ENCODE results near the gene SELENON.

SELENON gene

DNA sequence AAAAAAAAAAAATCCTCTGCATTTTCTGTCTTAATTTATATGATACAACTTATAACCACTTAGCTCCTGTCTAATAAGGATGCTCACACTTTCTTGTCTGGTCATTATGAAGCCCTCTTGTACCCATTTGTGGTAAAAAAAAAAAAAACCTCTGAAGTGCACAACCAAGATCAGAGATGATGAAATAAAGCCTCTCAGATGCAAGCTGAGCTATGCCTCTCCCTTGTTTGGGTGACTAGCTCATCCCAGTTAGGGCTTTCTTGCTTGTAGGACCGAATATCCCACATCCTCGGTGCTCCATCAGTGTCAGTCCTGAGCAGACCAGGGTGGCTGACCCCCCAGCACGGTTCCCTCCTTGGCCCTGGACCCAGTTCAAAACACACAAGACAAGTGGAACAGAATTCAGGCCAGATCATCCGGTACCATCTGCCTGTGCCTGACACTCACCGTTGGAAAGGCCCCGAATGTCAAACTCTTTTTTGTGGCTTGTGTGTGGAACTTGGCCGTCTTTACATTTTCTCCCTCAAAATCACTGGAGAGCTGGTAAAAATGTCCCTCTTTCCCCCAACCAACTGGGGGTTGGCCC lies 6.3 kb upstream of the SELENON start:
- TF ChIP-seq, protein P1, sequence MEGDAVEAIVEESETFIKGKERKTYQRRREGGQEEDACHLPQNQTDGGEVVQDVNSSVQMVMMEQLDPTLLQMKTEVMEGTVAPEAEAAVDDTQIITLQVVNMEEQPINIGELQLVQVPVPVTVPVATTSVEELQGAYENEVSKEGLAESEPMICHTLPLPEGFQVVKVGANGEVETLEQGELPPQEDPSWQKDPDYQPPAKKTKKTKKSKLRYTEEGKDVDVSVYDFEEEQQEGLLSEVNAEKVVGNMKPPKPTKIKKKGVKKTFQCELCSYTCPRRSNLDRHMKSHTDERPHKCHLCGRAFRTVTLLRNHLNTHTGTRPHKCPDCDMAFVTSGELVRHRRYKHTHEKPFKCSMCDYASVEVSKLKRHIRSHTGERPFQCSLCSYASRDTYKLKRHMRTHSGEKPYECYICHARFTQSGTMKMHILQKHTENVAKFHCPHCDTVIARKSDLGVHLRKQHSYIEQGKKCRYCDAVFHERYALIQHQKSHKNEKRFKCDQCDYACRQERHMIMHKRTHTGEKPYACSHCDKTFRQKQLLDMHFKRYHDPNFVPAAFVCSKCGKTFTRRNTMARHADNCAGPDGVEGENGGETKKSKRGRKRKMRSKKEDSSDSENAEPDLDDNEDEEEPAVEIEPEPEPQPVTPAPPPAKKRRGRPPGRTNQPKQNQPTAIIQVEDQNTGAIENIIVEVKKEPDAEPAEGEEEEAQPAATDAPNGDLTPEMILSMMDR (IDR thresholded peaks at IDR 0.05; ENCODE audit: low read depth, low read length, missing control alignments) = no peak

DNA sequence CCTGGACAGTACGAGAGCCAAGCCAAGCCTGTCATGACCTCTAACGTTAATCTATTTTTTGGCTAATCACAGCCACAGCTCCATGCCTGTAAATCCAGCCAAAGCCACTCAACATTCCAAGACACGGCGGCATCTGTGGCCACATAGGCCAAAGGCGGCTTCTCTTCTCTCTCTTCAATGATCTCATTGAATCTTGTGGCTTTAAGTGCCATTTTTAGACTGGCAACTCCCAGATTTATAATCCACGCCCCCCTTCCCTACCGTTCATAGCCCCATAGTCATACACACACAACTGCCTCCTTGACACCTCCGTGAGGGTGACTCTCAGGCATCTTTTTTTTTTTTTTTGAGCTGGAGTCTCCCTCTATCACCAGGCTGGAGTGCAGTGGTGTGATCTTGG lies 5.7 kb upstream of the SELENON start:
- no peak overlapping the region for H3K4me3 ChIP-seq (ENCODE audit: low read depth, low read length)
- TF ChIP-seq, protein P1 (IDR thresholded peaks at IDR 0.05; ENCODE audit: low read depth, low read length, missing control alignments) = no peak
- DNase-seq = no peak
- no peaks in the 10 kb centered on the region for H3K36me3 ChIP-seq (replicated peaks)
- in situ Hi-C loops (cut with HindIII; ENCODE audit: low pct_ligation_motif_present, low sequenced_read_pairs) = loop anchor here (25.0 kb wide), 1 partner anchor 182 kb away; the partner anchor contains the start of gene MAN1C1
- no peak overlapping the region for H3K27ac ChIP-seq
- no peaks in the 10 kb centered on the region for H3K27me3 ChIP-seq (replicated peaks)

More for the DNA sequence above, 6.3 kb upstream of the SELENON start:
- Histone ChIP-seq H3K4me3 (ENCODE audit: low read depth, low read length) (no peak overlapping the region), H3K36me3 (replicated peaks) (no peaks in the 10 kb centered on the region), H3K27me3 (replicated peaks) (no peaks in the 10 kb centered on the region), H3K27ac (no peak overlapping the region)
- DNase-seq = no peak
- in situ Hi-C loops (cut with HindIII; ENCODE audit: low pct_ligation_motif_present, low sequenced_read_pairs) = loop anchor here (25.0 kb wide), 1 partner anchor 181 kb away; the partner anchor contains the start of gene MAN1C1

DNA sequence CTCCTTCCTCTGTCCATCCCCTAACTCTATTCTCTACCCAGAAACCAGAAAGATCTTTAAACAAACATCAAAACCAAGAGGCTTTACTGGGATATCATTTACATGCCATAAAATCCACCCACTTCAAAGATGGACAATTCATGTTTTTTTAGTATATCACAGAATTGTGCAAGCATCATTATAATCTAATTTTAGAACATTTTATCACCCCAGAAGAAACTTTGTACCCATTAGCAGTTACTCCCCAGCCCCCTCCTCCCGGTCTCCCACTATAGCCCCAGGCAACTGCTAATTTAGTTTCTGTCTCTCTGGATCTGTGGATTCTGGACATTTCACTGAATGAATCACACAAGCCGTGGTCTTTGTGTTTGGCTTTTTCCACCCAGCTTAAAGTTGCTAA lies 4.8 kb upstream of the SELENON start:
- DNase-seq = no peak
- no peak overlapping the region for H3K27ac ChIP-seq
- in situ Hi-C loops (cut with HindIII; ENCODE audit: low pct_ligation_motif_present, low sequenced_read_pairs) = loop anchor here (25.0 kb wide), 1 partner anchor 183 kb away; the partner anchor contains the start of gene MAN1C1
- no peaks in the 10 kb centered on the region for H3K36me3 ChIP-seq (replicated peaks)
- H3K27me3 ChIP-seq (replicated peaks) = no peaks in the 10 kb centered on the region
- no peak overlapping the region for H3K4me3 ChIP-seq (ENCODE audit: low read depth, low read length)
- TF ChIP-seq, protein P1 (IDR thresholded peaks at IDR 0.05; ENCODE audit: low read depth, low read length, missing control alignments) = no peak

DNA sequence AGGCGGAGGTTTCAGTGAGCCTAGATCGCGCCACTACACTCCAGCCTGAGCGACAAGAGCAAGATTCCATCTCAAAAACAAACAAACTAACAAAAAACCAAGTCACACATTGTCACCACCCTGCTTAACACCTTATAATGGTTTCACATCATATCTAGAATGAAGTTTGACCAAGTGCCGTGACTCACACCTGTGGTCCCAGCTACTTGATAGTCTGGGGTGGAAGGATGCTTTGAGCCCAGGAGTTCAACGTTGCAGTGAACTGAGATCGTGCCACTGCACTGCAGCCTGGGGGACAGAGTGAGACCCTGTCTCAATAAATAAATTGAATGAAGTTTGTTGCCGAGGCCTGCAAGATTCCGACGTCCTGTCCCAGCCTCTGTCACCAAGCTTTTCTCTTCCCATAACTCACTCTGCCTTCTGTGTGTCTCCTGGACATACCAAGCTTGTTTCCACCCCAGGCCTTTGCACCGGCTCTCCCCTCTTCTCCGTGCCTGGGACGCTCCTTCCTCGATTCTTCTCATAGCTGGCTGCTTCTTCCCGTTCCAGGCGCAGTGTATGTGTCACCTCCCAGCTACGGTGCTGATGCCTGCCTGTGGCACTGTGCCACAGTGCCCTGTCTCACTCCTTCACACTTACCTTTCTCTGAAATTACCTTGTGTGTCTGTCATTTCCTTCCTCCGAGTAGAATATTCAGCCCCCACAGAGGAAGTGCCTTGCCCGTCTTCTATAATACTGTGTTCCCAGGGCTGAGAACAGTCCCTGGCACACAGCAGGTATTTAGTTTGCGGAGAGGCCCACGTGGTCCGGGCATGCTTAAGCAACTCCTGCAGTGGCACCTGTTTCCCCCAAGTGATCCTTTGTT lies 3.8 kb upstream of the SELENON start:
- H3K36me3 ChIP-seq (replicated peaks) = no peaks in the 10 kb centered on the region
- no peaks in the 10 kb centered on the region for H3K27me3 ChIP-seq (replicated peaks)
- no peak for DNase-seq
- TF ChIP-seq, protein P1 (IDR thresholded peaks at IDR 0.05; ENCODE audit: low read depth, low read length, missing control alignments) = no peak
- in situ Hi-C loops (cut with HindIII; ENCODE audit: low pct_ligation_motif_present, low sequenced_read_pairs) = loop anchor here (25.0 kb wide), 1 partner anchor 184 kb away; the partner anchor contains the start of gene MAN1C1
- H3K27ac ChIP-seq = no peak overlapping the region
- no peak overlapping the region for H3K4me3 ChIP-seq (ENCODE audit: low read depth, low read length)

DNA sequence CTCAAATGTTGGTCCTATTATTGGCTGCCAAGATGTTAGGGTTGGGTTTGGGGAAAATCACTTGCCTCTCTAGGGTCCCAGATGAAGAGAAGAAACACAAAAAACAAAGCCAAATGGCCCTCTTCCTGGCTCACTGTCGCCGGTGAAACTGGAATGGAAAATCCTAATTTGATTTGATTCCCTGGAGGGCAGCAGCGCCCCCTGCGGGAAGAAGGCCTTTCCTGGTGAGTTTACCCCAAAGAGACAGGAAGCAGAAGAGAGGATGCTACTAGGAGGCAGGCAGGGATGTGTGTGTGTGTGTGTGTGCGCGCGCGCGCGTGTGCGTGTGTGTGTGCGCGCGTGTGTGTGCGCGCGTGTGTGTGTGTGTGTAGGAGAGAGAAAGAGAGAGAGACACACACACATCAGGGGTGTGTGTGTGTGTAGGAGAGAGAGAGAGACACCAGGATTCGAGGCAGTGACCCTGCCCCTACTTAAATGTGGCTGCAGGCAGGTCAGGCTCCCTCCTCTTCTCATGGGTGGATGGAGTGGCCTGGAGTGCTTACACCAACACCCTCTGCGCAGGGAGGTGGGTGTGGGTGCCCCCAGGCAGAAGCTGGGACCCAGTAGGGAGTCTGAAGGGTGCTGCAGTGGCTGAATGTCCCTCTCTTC lies 3.1 kb upstream of the SELENON start:
- Histone ChIP-seq H3K36me3 (replicated peaks) (no peaks in the 10 kb centered on the region), H3K27ac (no peak overlapping the region), H3K27me3 (replicated peaks) (no peaks in the 10 kb centered on the region), H3K4me3 (ENCODE audit: low read depth, low read length) (no peak overlapping the region)
- TF ChIP-seq, protein P1 (IDR thresholded peaks at IDR 0.05; ENCODE audit: low read depth, low read length, missing control alignments) = peak; percentile 90
- in situ Hi-C loops (cut with HindIII; ENCODE audit: low pct_ligation_motif_present, low sequenced_read_pairs) = loop anchor here (25.0 kb wide), 1 partner anchor 185 kb away; the partner anchor contains the start of gene MAN1C1
- DNase-seq = peak; percentile 72

All from brain microvascular endothelial cell (primary cell).